ENCODE data around the gene C1orf53. TPM values are rescaled to one million over a fixed set of nuclear protein-coding genes. Genes with fewer than 3 reads are reported as not detected.

Gene C1orf53
- total and polyA plus RNA-seq, 2 of the 13 experiments (the other 11 are each of a cell fraction or from before 2014, with no cell fraction given) = 5.8 to 10.1 TPM

- TF ChIP-seq ZFP62 (CRISPR knock-in tag; IDR thresholded peaks at IDR 0.05) (no peak), ZNF431 (CRISPR knock-in tag; IDR thresholded peaks at IDR 0.05; ENCODE audit: borderline replicate concordance, low read depth) (0 out of 2 replicates have a peak, but pooled peaks have one; percentile 71), ZNF335 (CRISPR knock-in tag; IDR thresholded peaks at IDR 0.05) (no peak), RBM22 (optimal IDR thresholded peaks at IDR 0.05; ENCODE audit: low read length) (no peak), ZNF383 (CRISPR knock-in tag; IDR thresholded peaks at IDR 0.05; ENCODE audit: borderline replicate concordance) (no peak), ZNF800 (CRISPR knock-in tag; IDR thresholded peaks at IDR 0.05) (no peak), ZNF629 (CRISPR knock-in tag; conservative IDR thresholded peaks at IDR 0.05) (0 out of 2 replicates have a peak, but pooled peaks have one; percentile 31), PRPF4 (IDR thresholded peaks at IDR 0.05; ENCODE audit: low read depth, low read length, poor library complexity, severe bottlenecking) (no peak), MXD3 (CRISPR knock-in tag; IDR thresholded peaks at IDR 0.05) (peak; percentile 89; the same call in 1 of the 2 replicates), CENPX (CRISPR knock-in tag; IDR thresholded peaks at IDR 0.05) (no peak), TEAD2 (CRISPR knock-in tag; IDR thresholded peaks at IDR 0.05) (peak; percentile 19; the same call in 1 of the 2 replicates), MAFK (conservative IDR thresholded peaks at IDR 0.05 in 1 of 2, IDR thresholded peaks at IDR 0.05 in 1 of 2; ENCODE audit: low read length in 2 of 2) (no peak), ATF7-NPFF (CRISPR knock-in tag; IDR thresholded peaks at IDR 0.05; ENCODE audit: low read depth) (peak; percentile 79; the same call in 1 of the 2 replicates), HINFP (CRISPR knock-in tag; IDR thresholded peaks at IDR 0.05; ENCODE audit: low read depth) (no peak; the same call in 1 of the 2 replicates), PHF5A (CRISPR knock-in tag; IDR thresholded peaks at IDR 0.05; ENCODE audit: low read depth, unreplicated experiment) (peak; percentile 20), RBM39 (IDR thresholded peaks at IDR 0.05; ENCODE audit: low read depth, low read length, poor library complexity, severe bottlenecking) (no peak), ZNF562 (CRISPR knock-in tag; IDR thresholded peaks at IDR 0.05; ENCODE audit: borderline replicate concordance) (no peak), ZKSCAN5 (CRISPR knock-in tag; IDR thresholded peaks at IDR 0.05) (no peak), RAD51 (IDR thresholded peaks at IDR 0.05; ENCODE audit: borderline replicate concordance) (no peak), ZNF614 (CRISPR knock-in tag; IDR thresholded peaks at IDR 0.05; ENCODE audit: borderline replicate concordance) (peak; percentile 58; the same call in 1 of the 2 replicates), E2F1 (CRISPR knock-in tag; IDR thresholded peaks at IDR 0.05) (no peak), ZNF577 (CRISPR knock-in tag; IDR thresholded peaks at IDR 0.05; ENCODE audit: borderline replicate concordance, low read depth) (no peak), ZNF10 (CRISPR knock-in tag; IDR thresholded peaks at IDR 0.05; ENCODE audit: borderline replicate concordance, low read depth) (no peak), MAZ (IDR thresholded peaks at IDR 0.05; ENCODE audit: borderline replicate concordance, low read depth, low read length) (peak; percentile 87), MAZ (CRISPR knock-in tag; IDR thresholded peaks at IDR 0.05; ENCODE audit: low read depth) (peak; percentile 99)
Observed at GRCh38 chr1:197902454-197903195, at the start of gene C1orf53 (continued).

All from HepG2 (cell line).